ENCODE measurements around the gene GBX1. TPM values are rescaled to one million over a fixed set of nuclear protein-coding genes. Genes with fewer than 3 reads are reported as not detected.

GBX1 gene
- not detected in 2 replicates for total RNA-seq

DNA sequence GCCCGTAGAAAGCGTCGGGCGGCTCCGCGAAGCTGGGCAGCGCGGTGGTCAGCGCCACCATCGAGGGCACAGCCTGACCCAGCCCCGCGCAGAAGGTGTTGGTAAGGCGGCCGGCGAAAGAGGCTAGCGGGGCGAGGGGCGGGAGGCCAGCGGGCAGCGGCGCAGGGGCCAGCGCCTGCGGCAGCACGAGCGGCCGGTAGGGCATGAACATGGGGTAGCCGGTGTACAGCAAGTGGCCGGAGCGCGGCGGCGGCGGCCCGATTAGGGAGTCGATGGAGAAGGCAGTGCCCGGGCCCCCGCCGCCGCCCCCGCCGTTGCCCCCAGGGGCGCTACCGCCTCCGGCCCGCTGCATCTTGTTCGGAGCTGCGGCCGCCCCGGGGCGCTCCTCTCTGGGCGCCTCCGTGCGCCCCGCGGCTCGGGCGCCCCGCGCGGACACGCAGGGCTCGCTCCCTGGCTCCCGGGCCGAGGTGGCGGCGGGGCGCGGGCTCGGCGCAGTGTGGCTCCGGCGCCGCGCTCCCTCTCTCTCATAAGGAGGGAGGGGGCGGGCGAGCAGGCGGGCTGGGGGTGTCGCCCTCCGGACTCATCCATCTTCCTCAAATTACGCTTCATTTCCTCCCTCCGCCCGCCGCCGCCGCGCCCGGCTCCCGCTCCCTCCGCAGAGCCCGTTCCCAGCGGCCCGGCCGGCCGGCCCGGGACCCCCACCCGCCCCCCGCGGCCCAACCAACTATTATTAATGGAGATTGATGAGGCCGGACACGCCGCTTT, at the start of gene GBX1:
Gene GBX1, minus strand, starts transcription at position 498 of the 765 bp plus-strand sequence. Its CDS starts 146 bp downstream, at position 352.
- H3K36me3 Mint-ChIP-seq (ENCODE audit: low read depth): no peaks in the 10 kb centered on the region
- no peaks in the 10 kb centered on the region for H3K9me3 Mint-ChIP-seq
- peak within 1 kb of the TSS; percentile 59 for H3K4me3 Mint-ChIP-seq
- intact Hi-C loops (cut with micrococcal nuclease): no loop called here
- H3K4me1 Mint-ChIP-seq (ENCODE audit: low read depth): peaks cover 8% of the 10 kb centered on the region
- peaks cover 40% of the 10 kb centered on the region for H3K27me3 Mint-ChIP-seq (ENCODE audit: insufficient read depth)
- peak within 1 kb of the TSS; percentile 21 for H3K27ac Mint-ChIP-seq
- DNase-seq (ENCODE audit: low spot score): no peak

DNA sequence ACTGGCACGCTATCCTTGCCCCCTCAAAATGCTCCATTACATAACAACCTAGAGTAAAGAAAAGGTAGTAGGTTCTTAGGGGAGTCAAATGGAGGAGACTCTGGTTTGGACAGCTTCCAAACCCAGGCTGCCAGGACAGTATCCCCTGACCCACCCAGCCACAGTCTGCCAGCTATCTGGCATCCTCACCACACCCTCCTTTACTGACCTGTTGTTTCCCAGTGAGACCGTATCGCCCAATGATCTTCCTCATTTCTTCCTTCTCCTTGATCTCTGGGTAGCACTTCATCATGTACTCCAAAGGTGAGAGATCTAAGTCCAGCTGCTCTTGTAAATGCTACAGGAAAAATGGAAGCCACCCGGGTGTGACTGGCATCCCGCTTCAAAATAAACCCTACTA, 47.9 kb upstream of the GBX1 start:
- peaks cover 54% of the 10 kb centered on the region for H3K36me3 Mint-ChIP-seq (ENCODE audit: low read depth)

GRCh38 chr7:151213826-151214225, 46.3 kb upstream of the GBX1 start:
- Mint-ChIP-seq H3K27ac (no peak overlapping the region), H3K36me3 (ENCODE audit: low read depth) (peaks cover 49% of the 10 kb centered on the region), H3K27me3 (ENCODE audit: insufficient read depth) (no peaks in the 10 kb centered on the region), H3K4me1 (ENCODE audit: low read depth) (peaks cover 12% of the 10 kb centered on the region), H3K4me3 (no peak overlapping the region), H3K9me3 (no peaks in the 10 kb centered on the region)
- intact Hi-C loops (cut with micrococcal nuclease): no loop called here
- no peak for DNase-seq (ENCODE audit: low spot score)

More for the DNA sequence above, 47.9 kb upstream of the GBX1 start:
- DNase-seq (ENCODE audit: low spot score): no peak
- Mint-ChIP-seq H3K27me3 (ENCODE audit: insufficient read depth) (no peaks in the 10 kb centered on the region), H3K4me1 (ENCODE audit: low read depth) (peaks cover 12% of the 10 kb centered on the region), H3K4me3 (no peak overlapping the region), H3K27ac (no peak overlapping the region), H3K9me3 (no peaks in the 10 kb centered on the region)
- intact Hi-C loops (cut with micrococcal nuclease): no loop called here

GRCh38 chr7:151212626-151213025, 45.1 kb upstream of the GBX1 start:
- Mint-ChIP-seq H3K4me3 (no peak overlapping the region), H3K4me1 (ENCODE audit: low read depth) (peaks cover 9% of the 10 kb centered on the region), H3K27ac (no peak overlapping the region), H3K36me3 (ENCODE audit: low read depth) (peaks cover 37% of the 10 kb centered on the region), H3K27me3 (ENCODE audit: insufficient read depth) (no peaks in the 10 kb centered on the region), H3K9me3 (no peaks in the 10 kb centered on the region)
- intact Hi-C loops (cut with micrococcal nuclease): no loop called here
- DNase-seq (ENCODE audit: low spot score): no peak

DNA sequence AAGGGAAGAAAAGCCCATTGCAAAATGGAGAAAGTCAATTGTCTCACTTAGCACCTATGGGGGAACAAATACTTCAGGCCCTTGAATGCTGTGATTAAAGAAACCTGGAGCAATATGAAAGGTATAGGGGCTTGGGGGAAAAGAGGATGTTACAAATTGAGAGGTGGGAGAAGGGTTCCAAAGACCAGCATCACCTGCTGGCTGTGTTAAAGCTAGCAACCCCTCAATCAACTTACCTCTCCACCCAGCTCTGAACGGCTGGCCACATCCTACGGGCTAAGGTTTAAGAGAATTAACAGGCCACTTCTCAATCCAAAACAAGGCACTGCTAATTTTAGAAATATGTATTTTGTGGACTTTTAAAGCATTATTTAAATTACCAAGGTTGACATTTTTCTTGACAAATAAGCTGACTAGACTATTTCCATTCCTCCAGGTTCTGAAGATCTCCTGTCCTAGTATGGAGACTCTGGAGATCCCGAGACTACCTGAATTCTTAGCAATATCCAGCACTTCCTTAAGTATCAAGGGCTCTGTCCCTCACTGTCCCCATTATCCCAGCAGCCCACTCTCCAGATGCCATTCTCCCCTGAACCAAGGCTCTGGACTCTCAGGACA, 43.8 kb upstream of the GBX1 start:
- DNase-seq (ENCODE audit: low spot score): no peak
- H3K27me3 Mint-ChIP-seq (ENCODE audit: insufficient read depth): peaks cover 3% of the 10 kb centered on the region
- intact Hi-C loops (cut with micrococcal nuclease): no loop called here
- peaks cover 30% of the 10 kb centered on the region for H3K36me3 Mint-ChIP-seq (ENCODE audit: low read depth)
- peaks cover 20% of the 10 kb centered on the region for H3K4me1 Mint-ChIP-seq (ENCODE audit: low read depth)
- no peaks in the 10 kb centered on the region for H3K9me3 Mint-ChIP-seq
- no peak overlapping the region for H3K27ac Mint-ChIP-seq
- no peak overlapping the region for H3K4me3 Mint-ChIP-seq

DNA sequence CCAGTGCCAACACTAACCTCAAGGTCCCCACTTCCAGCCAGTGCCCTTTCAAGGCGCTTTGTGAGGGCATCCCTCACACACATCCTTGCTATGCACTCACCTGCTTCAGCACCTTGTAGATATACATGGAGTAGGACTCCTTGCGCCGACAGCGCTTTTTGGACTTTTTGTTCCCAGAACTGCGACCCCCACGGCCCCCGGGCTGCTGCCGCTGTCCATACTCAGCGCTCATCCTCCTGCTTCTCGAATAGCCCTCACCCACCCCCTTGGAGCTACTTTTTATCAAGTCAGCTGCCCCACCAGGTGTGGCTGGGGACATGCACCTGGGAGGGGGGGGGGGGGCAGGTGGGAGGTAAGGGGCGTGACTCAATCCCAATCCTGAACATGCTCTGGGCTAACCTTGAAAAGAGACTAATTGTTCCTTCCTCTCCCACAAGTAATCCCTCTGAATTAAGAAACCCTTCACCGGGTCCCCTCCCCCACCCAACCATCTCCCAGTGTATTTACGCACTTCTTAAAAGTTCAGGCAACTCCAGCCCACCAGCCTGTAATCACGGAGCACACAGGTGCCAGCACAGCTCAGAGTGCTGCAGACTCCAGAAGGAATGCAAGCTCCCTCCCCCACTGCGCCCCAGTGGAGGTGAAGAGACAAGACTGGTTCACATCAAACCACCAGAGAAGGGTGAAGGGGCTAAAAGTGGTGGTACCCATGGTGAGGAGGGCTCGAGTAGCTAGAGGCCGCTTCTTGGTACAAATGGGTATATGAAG, 42.8 kb upstream of the GBX1 start, which contains the start of gene H2BK1:
Gene H2BK1, minus strand, starts transcription at position 402 of the 768 bp plus-strand sequence. Its CDS starts 170 bp downstream, at position 232.
- Mint-ChIP-seq H3K4me1 (ENCODE audit: low read depth) (peaks cover 20% of the 10 kb centered on the region), H3K9me3 (no peaks in the 10 kb centered on the region), H3K4me3 (no peak within 1 kb of the TSS), H3K27me3 (ENCODE audit: insufficient read depth) (peaks cover 3% of the 10 kb centered on the region), H3K36me3 (ENCODE audit: low read depth) (peaks cover 22% of the 10 kb centered on the region), H3K27ac (peak within 1 kb of the TSS; percentile 29)
- intact Hi-C loops (cut with micrococcal nuclease): no loop called here
- DNase-seq (ENCODE audit: low spot score): no peak

DNA sequence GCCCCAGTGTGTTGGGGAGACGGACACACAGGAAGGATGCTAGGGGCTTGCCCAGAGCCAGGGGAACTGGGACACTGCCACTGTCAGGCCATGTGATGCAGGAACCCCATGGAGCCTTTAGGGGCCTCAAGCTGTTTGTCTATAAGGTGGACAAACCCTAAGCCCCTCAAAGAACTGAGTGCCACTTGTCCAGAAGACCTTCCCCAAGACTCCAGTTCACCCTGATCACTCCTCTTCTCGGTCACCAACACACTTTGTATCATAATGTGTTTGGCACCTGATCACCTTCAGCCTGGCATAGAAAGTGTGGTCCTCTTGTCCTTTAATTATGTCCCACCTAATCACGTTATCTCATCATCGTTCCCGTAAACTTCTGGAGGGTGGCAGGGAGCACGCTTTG, 42.1 kb upstream of the GBX1 start:
- Mint-ChIP-seq H3K36me3 (ENCODE audit: low read depth) (peaks cover 18% of the 10 kb centered on the region), H3K27me3 (ENCODE audit: insufficient read depth) (peaks cover 6% of the 10 kb centered on the region), H3K4me3 (no peak overlapping the region), H3K9me3 (no peaks in the 10 kb centered on the region), H3K27ac (no peak overlapping the region), H3K4me1 (ENCODE audit: low read depth) (peaks cover 20% of the 10 kb centered on the region)
- DNase-seq (ENCODE audit: low spot score): no peak
- intact Hi-C loops (cut with micrococcal nuclease): no loop called here

- Mint-ChIP-seq H3K9me3 (no peaks in the 10 kb centered on the region), H3K27me3 (ENCODE audit: insufficient read depth) (peaks cover 10% of the 10 kb centered on the region), H3K4me1 (ENCODE audit: low read depth) (peaks cover 20% of the 10 kb centered on the region), H3K27ac (no peak overlapping the region), H3K36me3 (ENCODE audit: low read depth) (peaks cover 13% of the 10 kb centered on the region), H3K4me3 (no peak overlapping the region)
- intact Hi-C loops (cut with micrococcal nuclease): no loop called here
- DNase-seq (ENCODE audit: low spot score): no peak
These were observed 40.9 kb upstream of the GBX1 start for GRCh38 chr7:151208253-151208862.

GRCh38 chr7:151207804-151208203, 40.3 kb upstream of the GBX1 start:
- Mint-ChIP-seq H3K27me3 (ENCODE audit: insufficient read depth) (peaks cover 11% of the 10 kb centered on the region), H3K9me3 (no peaks in the 10 kb centered on the region), H3K36me3 (ENCODE audit: low read depth) (peaks cover 10% of the 10 kb centered on the region), H3K4me1 (ENCODE audit: low read depth) (peaks cover 20% of the 10 kb centered on the region), H3K27ac (peak overlapping the region; percentile 16), H3K4me3 (no peak overlapping the region)
- DNase-seq (ENCODE audit: low spot score): no peak
- intact Hi-C loops (cut with micrococcal nuclease): no loop called here

GRCh38 chr7:151207315-151207714, 39.8 kb upstream of the GBX1 start:
- no peak for DNase-seq (ENCODE audit: low spot score)
- H3K4me1 Mint-ChIP-seq (ENCODE audit: low read depth): peaks cover 20% of the 10 kb centered on the region
- H3K27ac Mint-ChIP-seq: peak overlapping the region; percentile 16
- peak overlapping the region; percentile 29 for H3K4me3 Mint-ChIP-seq
- peaks cover 8% of the 10 kb centered on the region for H3K36me3 Mint-ChIP-seq (ENCODE audit: low read depth)
- intact Hi-C loops (cut with micrococcal nuclease): no loop called here
- H3K9me3 Mint-ChIP-seq: no peaks in the 10 kb centered on the region
- H3K27me3 Mint-ChIP-seq (ENCODE audit: insufficient read depth): peaks cover 12% of the 10 kb centered on the region

DNA sequence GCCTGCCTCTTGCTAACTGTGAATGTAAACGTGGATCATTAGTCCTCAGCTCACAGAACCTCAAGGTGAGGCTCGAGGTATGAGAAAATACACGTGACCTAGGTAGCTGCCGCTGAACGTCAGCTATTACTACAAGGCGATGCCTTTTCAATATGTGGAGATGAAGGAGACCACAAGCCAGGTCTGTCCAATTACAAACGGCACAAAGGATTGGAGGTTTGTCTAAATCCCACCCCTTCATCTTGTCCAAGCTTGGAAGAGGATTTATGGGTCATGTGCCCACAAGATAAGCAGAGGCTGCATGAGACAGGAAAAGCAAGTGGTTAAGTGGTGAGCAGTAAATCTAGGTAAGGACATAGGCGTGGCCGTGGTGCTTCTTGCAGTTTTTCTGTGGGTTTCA, 39.4 kb upstream of the GBX1 start:
- intact Hi-C loops (cut with micrococcal nuclease): no loop called here
- no peak for DNase-seq (ENCODE audit: low spot score)
- no peak overlapping the region for H3K27ac Mint-ChIP-seq
- H3K4me3 Mint-ChIP-seq: no peak overlapping the region
- H3K9me3 Mint-ChIP-seq: no peaks in the 10 kb centered on the region
- peaks cover 12% of the 10 kb centered on the region for H3K27me3 Mint-ChIP-seq (ENCODE audit: insufficient read depth)
- peaks cover 20% of the 10 kb centered on the region for H3K4me1 Mint-ChIP-seq (ENCODE audit: low read depth)
- peaks cover 7% of the 10 kb centered on the region for H3K36me3 Mint-ChIP-seq (ENCODE audit: low read depth)

DNA sequence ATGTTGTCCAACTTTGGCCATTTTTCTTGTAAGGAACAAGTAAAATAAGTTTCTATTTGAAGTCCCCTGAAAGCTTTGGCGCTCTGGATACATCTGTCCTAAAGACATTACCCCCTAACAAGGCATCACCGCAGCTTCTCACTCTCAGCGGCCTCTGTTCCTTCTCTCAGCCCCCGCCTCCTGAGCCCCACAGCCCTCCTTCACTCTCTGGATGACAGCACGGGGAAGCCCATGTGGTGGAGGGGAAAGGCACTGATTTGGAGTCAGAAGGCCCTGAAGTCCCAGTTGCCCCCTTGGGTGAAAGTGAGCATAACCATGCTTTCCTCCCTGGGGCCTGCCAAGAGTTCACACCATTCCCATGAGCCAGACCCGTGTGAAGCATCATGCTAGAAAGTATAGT, 38.2 kb upstream of the GBX1 start:
- H3K4me3 Mint-ChIP-seq: no peak overlapping the region
- no peaks in the 10 kb centered on the region for H3K9me3 Mint-ChIP-seq
- intact Hi-C loops (cut with micrococcal nuclease): no loop called here
- peaks cover 20% of the 10 kb centered on the region for H3K4me1 Mint-ChIP-seq (ENCODE audit: low read depth)
- DNase-seq (ENCODE audit: low spot score): no peak
- H3K27ac Mint-ChIP-seq: no peak overlapping the region
- H3K27me3 Mint-ChIP-seq (ENCODE audit: insufficient read depth): peaks cover 12% of the 10 kb centered on the region
- peaks cover 2% of the 10 kb centered on the region for H3K36me3 Mint-ChIP-seq (ENCODE audit: low read depth)
